GM21367 (cell line): Measurements from ENCODE around the gene MAGEB1.

Source experiments
- ATAC-seq: cut with Tn5 transposase; IDR thresholded peaks from one replicate; pipeline ENCODE4 v1.9.1; 2021; ENCODE audit not compliant: unreplicated experiment

Gene MAGEB1

GRCh38 chrX:30296408-30297254 is 49.7 kb downstream of the MAGEB1 start:
- no peak for ATAC-seq

DNA sequence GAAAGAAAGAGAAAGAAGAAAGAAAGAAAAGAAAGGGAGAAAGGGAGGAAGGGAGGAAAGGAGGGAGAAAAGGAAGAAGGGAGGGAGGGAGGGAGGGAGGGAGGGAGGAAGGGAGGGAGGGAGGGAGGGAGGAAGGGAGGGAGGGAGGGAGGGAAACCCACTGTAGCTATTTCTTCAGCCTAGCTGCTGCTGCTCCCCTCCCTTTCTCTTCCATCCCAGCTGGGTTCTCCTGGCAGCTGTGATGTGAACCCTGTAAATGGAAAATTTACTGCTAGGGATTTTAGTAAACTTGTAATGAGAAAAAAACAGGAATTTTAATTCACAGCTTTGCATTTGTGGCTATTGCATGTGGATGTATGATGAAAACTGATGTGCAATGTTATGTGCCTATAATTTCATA is 54.3 kb downstream of the MAGEB1 start:
- ATAC-seq = no peak
